HepG2 (cell line): ENCODE measurements around the gene NBEAL2. TPM values are rescaled to one million over a fixed set of nuclear protein-coding genes. Genes with fewer than 3 reads are reported as not detected.

Experiments used
- ATAC-seq: fragments of 200-7000 bp; cut with Tn5 transposase; 3 replicates; pipeline ENCODE4 v1.9.1; 2020; ENCODE audit warnings: mild to moderate bottlenecking, moderate library complexity
- BruUV-seq: library from RNA; stranded (reverse); fragments of 400-500 nt; replicated peaks from 2 replicates; lab custom pipeline; 2021; lab: Mats Ljungman, UMichigan
- CTCF ChIA-PET: fragments of 300-600 bp; formaldehyde crosslinking; extraction: SDS; loops from one replicate; lab custom pipeline; 2021; ENCODE audit warnings: low total read pairs, inconsistent platforms, low intra/inter-chr PET ratio; lab: Yijun Ruan, JAX
- POLR2A ChIA-PET: fragments of 350-600 bp; sonication (Branson Sonifier 250); formaldehyde crosslinking; loops from one replicate; lab custom pipeline; 2020; ENCODE audit warnings: antibody characterized with exemption, inconsistent platforms; lab: Yijun Ruan, JAX
- DNase-seq: peaks from one replicate; pipeline ENCODE4 v3.0.0-alpha.2; 2015; ENCODE audit warnings: low spot score
- FAIRE-seq: peaks from 3 replicates; lab custom pipeline; 2011; peaks lifted over from hg19 to GRCh38; lab: Jason Lieb, UNC
- H2AFZ ChIP-seq: one replicate; pipeline ENCODE4 v1.6.1; 2011; ENCODE audit warnings: low read length, inconsistent platforms
- H3K27ac ChIP-seq: fragments of 300-600 bp; 3 replicates; pipeline ENCODE4 v1.8.0; 2011; ENCODE audit warnings: mixed run types, mild to moderate bottlenecking, mixed read lengths, low read length, inconsistent platforms; ENCODE audit not compliant: insufficient read depth; ENCODE audit errors: extremely low read length
- H3K27me3 ChIP-seq, 2 experiments: fragments of 200-600 bp in 1 of 2; 2 replicates in 1 of 2; 3 replicates in 1 of 2; pipeline versions ENCODE4 v1.6.0 to v1.8.0; 2011; ENCODE audit warnings: low read length in 2 of 2, mild to moderate bottlenecking in 2 of 2, moderate library complexity in 2 of 2, inconsistent platforms in 1 of 2; ENCODE audit not compliant: insufficient read depth in 2 of 2, control insufficient read depth in 1 of 2
- H3K36me3 ChIP-seq, 2 experiments: fragments of 200-600 bp in 1 of 2; replicated peaks in 1 of 2; 2 replicates in 1 of 2; 3 replicates in 1 of 2; pipeline versions ENCODE4 v1.5.1 to v1.8.0; 2011; ENCODE audit warnings: low read length in 2 of 2, inconsistent platforms in 1 of 2; ENCODE audit not compliant: insufficient read depth in 2 of 2, control insufficient read depth in 1 of 2
- H3K4me1 ChIP-seq: 2 replicates; pipeline ENCODE4 v1.5.1; 2012; ENCODE audit warnings: low read length, inconsistent platforms; ENCODE audit not compliant: insufficient read depth
- H3K4me2 ChIP-seq: 2 replicates; pipeline ENCODE4 v1.6.0; 2011; ENCODE audit warnings: low read depth, low read length, inconsistent platforms
- H3K4me3 ChIP-seq, 3 experiments: fragments of 200-600 bp in 1 of 3; sonication (generic), shearing (Covaris generic) in 1 of 3; replicated peaks in 1 of 3; 2 replicates each; pipeline ENCODE4 v1.5.1; 2011 to 2016; ENCODE audit warnings: low read length in 3 of 3, inconsistent platforms in 2 of 3, low read depth in 2 of 3, mild to moderate bottlenecking in 2 of 3, control low read depth in 1 of 3, mixed read lengths in 1 of 3; ENCODE audit not compliant: insufficient read depth in 1 of 3
- H3K79me2 ChIP-seq: one replicate; pipeline ENCODE4 v1.6.1; 2011; ENCODE audit warnings: low read length, inconsistent platforms; ENCODE audit not compliant: insufficient read depth
- H3K9ac ChIP-seq: 2 replicates; pipeline ENCODE4 v1.6.0; 2011; ENCODE audit warnings: mild to moderate bottlenecking, low read depth, low read length, inconsistent platforms; ENCODE audit not compliant: insufficient read depth
- H3K9me3 ChIP-seq: 2 replicates; pipeline ENCODE4 v1.5.1; 2012; ENCODE audit warnings: mild to moderate bottlenecking, low read length
- H4K20me1 ChIP-seq: 2 replicates; pipeline ENCODE4 v1.6.0; 2011; ENCODE audit warnings: inconsistent platforms, mild to moderate bottlenecking, low read length, moderate library complexity; ENCODE audit not compliant: insufficient read depth
- CSRNP1 ChIP-seq: sonication (generic); formaldehyde crosslinking; IDR thresholded peaks from 2 replicates; pipeline ENCODE4 v1.8.1; 2023; ENCODE audit warnings: mild to moderate bottlenecking, missing genetic modification reagents
- FOXO1 ChIP-seq: sonication (generic); formaldehyde crosslinking; IDR thresholded peaks from 2 replicates; pipeline ENCODE4 v1.4.0; 2020; ENCODE audit warnings: missing genetic modification reagents
- JARID2 ChIP-seq: sonication (generic); formaldehyde crosslinking; IDR thresholded peaks from 2 replicates; pipeline ENCODE4 v1.8.1; 2023; ENCODE audit warnings: missing genetic modification reagents, inconsistent platforms; ENCODE audit not compliant: insufficient replicate concordance
- KLF12 ChIP-seq: sonication (generic); formaldehyde crosslinking; IDR thresholded peaks from 2 replicates; pipeline ENCODE4 v1.4.0; 2020; ENCODE audit warnings: missing genetic modification reagents, borderline replicate concordance
- YY1 ChIP-seq: IDR thresholded peaks from 2 replicates; pipeline ENCODE4 v1.6.1; 2011; ENCODE audit warnings: low read length, low read depth, moderate library complexity, mild to moderate bottlenecking; ENCODE audit not compliant: insufficient read depth, insufficient replicate concordance
- ZSCAN30 ChIP-seq: sonication (generic); formaldehyde crosslinking; IDR thresholded peaks from 2 replicates; pipeline ENCODE4 v1.5.0; 2020; ENCODE audit warnings: mild to moderate bottlenecking, missing genetic modification reagents
- in situ Hi-C: cut with HindIII; loops from 2 replicates; pipeline ENCODE4 v1.10.0; 2017; ENCODE audit warnings: low pct_unique_long_range_greater_than_20kb; ENCODE audit not compliant: extremely low pct_ligation_motif_present
- intact Hi-C: fragments of 100-400 bp; cut with micrococcal nuclease; formaldehyde crosslinking; loops from one replicate; pipeline ENCODE4 v1.10.0; 2022; ENCODE audit not compliant: unreplicated experiment
- polyA plus RNA-seq, 8 experiments: library from polyadenylated mRNA; depleted of rRNA in 3 of 8; stranded (reverse) in 7 of 8; unstranded in 1 of 8; fragments of >200 nt; fragmentation: Illumina TruSeq in 4 of 8; extraction: Trizol in 4 of 8; gene quantifications; 2 replicates each; pipeline versions ENCODE4 v1.2.1 to v1.2.3, GENCODE V29; 2011 to 2016; ENCODE audit warnings: low read depth in 4 of 8, missing spikeins in 1 of 8, mixed read lengths in 1 of 8; ENCODE audit not compliant: insufficient read depth in 1 of 8
- total RNA-seq, 5 experiments: library from RNA; depleted of rRNA; stranded (reverse); fragments of >200 nt; fragmentation: Illumina TruSeq; extraction: Trizol; gene quantifications; 2 replicates each; pipeline ENCODE4 v1.2.3, GENCODE V29; 2016; ENCODE audit warnings: low read depth in 1 of 5

NBEAL2 gene
- total and polyA plus RNA-seq, 2 of the 13 experiments (the other 11 are each of a cell fraction or from before 2014, with no cell fraction given) = 9.7 to 12.4 TPM

- Histone ChIP-seq H3K4me1 (peaks cover 42% of the 10 kb centered on the region), H3K27ac (no peak overlapping the region), H3K9me3 (no peaks in the 10 kb centered on the region), H3K9ac (no peak overlapping the region), H3K27me3 (no peaks in the 10 kb centered on the region), H3K36me3 (peaks cover 15 to 43% of the 10 kb centered on the region in 2 experiments), H3K4me3 (no peak overlapping the region), H3K4me2 (no peak overlapping the region), H3K79me2 (no peaks in the 10 kb centered on the region), H2AFZ (no peak overlapping the region), H4K20me1 (peaks cover 4% of the 10 kb centered on the region; the same call in 1 of the 2 replicates)
- POLR2A ChIA-PET = no interaction called here
- ATAC-seq (no peak), FAIRE-seq (no peak), DNase-seq (no peak)
- CTCF ChIA-PET = no interaction called here
- BruUV-seq = no TSS peak
- in situ Hi-C loops = no loop called here
- intact Hi-C loops = loop anchor here (10.0 kb wide), 1 partner anchor 50 kb away; no protein-coding TSS in a partner anchor
- TF ChIP-seq CSRNP1 (no peak), JARID2 (no peak), YY1 (no peak), FOXO1 (CRISPR knock-in tag) (no peak), ZSCAN30 (CRISPR knock-in tag) (no peak), KLF12 (CRISPR knock-in tag) (no peak)
These were observed 35.7 kb downstream of the NBEAL2 start for GRCh38 chr3:47015151-47015550.
